HG02981 (cell line): ENCODE measurements around the gene TMEM37.

ENCODE experiments used
- ATAC-seq: cut with Tn5 transposase; IDR thresholded peaks from one replicate; pipeline ENCODE4 v1.9.1; 2021; ENCODE audit warnings: mild to moderate bottlenecking, moderate library complexity; ENCODE audit not compliant: unreplicated experiment

The TMEM37 gene

DNA sequence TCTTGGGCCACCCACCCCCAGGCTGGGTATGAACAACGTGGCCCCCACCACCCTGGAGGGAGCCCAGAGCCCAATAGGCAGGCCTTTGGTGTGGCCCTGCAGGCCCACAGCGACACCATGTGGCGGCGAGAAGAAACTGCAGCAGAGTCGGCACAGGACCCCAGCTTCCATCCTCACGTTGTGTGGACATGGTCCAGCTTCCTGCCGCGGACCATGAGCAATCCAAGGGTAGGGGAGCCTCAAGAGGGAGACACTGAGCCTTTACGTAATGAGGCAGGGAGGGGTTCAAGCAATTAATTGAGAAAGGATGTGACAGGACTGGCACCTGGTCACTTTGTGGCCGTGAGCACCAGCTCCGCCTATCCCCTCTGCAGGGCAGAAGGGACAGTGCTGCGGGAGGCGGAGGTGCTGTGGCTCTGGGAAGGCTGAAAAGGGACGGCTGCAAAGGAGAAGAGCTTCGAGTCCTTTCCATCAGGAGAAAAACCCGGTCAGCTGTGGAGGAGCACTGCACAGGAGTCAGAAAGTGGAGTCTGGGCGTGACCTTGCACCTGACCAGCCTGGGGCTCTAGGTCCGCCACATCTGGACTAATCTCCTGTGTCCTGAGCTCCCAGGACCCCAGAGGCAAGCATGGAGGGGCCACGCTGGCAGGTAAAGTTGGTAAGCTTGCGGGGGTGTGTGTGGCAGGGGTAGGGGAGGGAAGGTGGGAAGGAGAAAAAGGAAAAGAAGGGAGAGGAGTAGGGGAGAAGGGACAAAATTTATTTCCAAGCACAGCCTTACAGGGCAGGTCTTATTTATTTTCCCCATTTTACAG lies 44.9 kb downstream of the TMEM37 start:
- ATAC-seq, result peak; percentile 63

DNA sequence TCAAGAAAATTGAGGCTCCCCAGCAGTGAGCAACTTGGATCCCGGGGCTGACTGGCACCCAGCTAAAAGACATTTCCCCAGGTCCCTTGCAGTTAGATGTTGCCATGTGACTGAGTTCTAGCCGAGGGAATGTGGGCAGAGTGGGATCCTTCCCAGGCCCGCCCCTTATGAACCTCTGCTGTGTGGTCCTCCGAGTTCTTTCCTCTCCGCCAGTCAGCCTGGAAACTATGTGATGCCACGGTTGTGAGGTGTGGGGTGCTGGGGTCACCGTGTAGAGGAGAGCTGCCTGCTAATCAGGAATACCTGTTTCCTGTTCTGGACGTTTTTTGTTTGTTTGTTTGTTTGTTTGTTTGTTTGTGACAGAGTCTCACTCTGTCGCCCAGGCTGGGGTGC lies 45.5 kb downstream of the TMEM37 start:
- ATAC-seq, result no peak

DNA sequence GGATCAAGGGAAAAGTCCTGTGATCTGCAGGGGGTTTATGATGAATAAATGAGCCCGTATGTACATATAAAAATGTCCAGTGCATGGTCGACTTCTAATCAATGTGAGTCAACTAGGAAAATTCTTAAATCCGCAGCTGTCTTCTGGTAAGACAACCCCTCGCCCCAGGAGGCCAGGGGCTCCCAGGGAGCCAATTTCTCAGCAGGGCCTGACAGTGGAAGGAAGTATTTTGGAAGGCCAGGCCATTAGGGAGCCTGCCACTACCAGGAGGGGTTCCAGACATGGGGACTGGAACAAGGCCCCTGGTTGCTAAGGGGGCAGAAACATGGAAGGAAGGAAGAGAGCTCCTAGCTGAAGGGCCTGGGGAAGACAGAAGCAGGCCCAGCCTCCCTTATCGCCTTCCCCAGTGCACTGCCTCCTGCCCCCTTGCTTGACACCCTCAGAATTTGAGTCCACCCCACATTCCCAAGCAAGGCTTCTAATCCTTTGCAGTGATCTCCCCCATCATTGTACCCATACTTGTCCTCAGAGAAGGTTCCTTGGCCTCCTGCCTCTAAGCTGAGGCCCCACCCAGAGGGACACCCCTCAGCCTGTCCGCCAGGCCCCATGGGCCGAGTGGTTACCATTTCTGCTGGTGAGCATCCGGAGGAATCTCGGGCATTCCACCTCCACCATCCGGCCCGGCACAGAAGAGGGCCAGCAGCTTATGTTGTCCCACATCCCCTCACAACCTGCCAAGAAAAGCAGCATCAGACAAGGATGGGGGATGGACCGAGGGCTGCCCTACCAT lies 46.7 kb downstream of the TMEM37 start:
- ATAC-seq, result no peak

DNA sequence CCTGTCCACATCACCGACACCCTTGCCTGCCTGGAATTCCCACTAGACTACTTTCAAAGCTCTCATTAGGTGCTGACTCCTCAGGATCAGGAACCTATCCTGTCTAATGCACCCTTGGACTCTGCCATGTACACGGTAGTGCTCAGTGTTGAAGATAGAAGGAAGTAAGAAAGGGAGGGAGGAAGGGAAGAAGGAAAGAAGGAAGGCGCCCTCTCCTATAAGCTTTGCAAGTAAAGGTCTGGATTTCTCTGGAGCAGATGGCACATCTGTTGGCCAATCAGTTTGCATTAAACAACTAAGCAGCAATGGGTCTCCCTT lies 47.3 kb downstream of the TMEM37 start:
- no peak for ATAC-seq

DNA sequence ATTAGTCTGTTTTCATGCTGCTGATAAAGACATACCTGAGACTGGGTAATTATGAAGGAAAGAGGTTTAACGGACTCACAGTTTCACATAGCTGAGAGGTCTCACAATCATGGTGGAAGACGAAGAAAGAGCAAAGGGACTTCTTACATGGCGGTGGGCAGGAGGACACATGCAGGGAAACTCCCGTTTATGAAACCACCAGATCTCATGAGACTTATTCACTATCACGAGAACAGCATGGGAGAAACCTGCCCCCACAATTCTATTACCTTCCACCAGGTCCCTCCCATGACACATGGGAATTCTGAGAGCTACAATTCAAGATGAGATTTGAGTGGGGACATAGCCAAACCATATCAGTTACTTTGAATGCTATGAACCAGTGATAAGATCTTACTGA lies 48.5 kb downstream of the TMEM37 start:
- no peak for ATAC-seq

DNA sequence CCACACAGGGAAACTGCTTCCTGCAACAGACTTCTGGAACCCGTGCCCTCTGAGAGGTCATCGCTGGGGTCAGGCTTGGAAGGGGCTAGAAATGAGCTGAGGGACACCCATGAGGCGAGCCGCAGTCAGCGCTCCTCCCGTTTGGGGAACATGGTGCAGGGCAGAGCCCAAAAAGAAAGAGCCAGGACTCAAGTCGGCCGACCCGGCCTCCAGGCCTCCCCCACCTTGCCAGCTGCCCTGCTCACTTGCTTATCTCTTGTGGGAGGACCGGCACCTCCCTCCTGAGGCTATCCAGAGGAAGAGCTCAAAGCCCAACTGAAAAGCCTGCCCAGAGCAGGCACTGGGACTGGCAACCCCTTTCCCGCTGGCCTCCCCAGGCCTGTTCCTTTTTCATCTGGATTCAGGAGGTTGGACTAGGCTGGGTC lies 49.1 kb downstream of the TMEM37 start:
- no peak for ATAC-seq

DNA sequence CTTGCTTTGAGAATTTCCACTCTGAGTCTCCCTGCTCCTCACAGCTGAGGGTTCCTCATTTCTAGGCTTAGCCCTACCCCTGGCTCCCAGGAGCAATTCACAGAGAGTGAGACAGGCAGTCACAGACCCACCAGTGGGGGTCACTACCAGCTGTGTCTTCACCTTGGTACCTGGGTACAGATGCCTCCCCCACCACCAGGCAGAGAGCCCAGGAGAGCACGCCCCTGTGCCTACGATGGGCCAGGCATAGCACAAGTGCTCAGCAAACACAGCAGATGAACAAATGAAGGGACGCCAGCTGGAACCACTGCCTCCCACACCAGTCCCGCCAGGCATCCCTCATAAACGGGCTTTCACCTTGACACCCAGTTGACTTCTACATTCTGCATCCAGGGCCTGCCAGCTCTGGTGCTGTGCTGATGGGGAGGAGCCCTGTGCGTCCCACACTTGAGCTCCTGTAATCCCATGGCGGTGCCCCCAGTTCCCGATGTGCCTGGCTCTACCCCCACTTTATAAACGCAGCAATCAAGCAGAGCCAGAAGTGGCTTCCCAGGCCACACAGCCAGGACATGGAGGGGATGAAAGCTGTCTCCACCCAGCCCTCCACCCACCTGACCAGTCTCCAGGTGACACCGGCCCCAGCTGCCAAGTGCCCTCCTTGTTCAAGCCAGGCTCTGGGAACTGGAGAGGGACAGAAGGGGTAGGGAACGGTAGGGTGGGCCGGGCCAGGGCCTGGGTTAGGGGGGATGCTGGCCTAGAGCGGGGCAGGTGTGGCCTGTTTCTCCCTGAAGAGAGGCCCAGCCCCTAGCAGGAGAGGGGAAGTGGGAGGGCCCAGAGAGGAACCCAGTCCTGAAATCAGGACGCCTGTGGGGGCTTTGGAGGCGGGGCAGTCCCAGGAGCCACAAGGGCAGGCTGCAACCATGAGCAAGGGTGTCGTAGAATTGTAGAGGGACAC lies 50.1 kb downstream of the TMEM37 start:
- no peak for ATAC-seq

DNA sequence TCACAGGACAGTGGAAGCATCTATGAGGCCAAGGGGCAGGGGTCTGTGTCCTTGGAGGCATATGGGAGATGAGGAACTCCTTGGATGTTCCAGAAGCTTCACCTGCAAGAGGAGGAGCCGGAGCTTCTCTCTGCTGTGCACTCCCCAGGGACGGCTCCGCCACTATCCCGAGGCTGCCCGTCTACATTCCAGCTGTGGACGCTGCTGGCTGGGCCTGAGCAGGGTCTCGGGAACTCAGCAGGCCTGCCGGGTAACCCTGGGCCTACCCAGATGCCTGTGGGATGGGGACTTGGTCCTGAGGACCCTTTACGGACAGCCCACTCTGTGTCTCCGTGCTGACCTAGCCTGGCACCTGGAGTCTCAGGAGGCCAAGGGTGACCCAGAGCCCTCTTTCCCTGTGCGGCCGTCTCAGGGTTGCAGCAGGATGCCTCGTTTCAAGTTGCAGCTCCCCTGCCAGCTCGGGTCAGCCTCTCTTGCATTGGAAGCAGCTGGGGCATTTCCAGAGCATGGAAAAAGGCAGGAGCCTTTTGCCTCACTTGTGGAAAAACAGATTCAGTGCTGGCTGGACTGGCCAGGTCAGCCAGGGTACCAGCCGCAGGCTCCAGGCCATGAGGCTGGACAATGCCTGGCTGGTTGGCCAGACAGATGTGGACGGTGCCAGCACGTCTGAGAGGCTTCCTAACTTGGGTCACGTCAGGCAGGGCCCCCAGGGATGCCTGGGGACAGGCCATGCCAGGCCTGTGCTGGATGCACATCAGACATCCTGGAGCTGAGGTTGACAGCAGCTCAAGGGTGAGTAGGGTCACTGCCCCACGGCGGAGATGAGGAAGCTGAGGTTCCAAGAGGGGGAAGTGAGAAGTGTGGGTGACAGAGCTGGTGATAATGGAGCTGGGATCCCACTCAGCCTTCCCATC lies 51.1 kb downstream of the TMEM37 start:
- no peak for ATAC-seq

DNA sequence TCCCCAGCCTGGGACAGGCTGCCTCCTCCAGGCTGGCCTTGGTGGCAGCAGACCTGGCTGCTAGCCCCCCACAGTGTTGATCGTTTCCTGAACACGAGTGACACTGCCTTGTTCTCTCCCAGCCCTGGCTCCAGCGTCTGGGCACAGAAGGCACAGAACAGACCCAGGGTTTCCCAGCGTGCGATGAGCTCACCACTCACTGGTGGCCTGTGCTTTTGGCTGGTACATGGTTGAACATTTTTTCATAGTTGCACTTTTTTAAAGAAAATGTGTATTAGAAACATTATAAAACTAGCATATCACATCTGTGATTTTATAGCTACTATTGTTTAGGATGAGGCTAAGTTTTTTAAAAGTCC lies 51.7 kb downstream of the TMEM37 start:
- no peak for ATAC-seq

DNA sequence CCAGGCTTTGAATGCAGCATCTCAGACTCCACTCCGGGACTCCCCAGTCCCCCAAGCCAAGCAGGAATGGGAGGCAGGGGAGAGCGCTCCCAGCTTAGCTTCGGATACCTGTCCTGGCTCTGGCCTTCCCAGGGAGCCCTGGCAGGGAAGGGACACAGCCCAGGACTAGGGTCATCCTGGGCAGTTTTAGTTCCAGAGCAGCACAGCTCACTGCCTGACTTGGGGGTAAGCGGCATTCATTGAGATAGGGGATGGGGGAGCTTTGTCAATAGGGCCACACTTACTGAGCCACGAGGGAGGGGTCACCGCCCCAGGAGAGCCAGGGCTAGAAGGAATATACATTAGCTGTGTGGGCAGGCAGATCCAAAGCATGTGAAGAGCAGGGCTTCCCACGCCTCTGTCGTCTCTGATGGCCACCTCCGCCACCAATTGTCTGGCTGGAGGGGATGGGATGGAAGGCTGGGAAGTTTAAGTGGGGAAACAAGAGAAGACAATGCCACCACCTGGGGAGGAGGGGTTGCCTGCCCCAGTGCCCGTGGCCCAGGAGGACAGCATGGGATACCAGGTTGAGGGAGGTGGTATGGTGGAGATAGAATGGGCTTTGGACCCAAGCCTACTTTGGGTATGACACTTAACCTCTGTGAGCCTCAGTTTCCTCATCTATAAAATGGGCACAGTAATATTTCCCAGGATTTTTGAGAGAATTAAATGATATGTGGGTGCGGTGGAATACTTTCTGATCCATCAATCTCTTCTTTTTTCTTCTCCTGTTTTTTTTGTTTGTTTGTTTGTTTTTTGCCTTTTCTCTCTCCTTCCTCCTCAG lies 52.5 kb downstream of the TMEM37 start:
- no peak for ATAC-seq

DNA sequence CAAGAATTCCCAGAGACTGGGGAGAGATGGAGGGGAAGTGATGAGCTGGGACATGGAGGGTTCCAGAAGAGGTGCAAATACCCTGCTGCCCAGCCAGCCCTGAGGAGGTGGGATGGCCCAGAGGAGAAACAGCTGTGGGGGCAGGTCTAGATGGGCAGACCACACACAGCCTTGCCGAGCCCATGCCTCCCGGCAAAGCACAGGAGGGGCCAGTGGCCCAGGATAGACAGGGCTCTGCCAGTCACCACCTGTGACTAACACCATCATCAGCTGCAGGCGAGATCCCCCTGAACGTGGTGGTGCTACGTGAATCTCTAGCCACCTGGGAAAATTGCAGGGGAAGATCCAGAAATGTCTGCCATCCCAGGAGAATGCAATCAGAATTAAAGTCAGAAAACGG lies 53.2 kb downstream of the TMEM37 start:
- no peak for ATAC-seq

DNA sequence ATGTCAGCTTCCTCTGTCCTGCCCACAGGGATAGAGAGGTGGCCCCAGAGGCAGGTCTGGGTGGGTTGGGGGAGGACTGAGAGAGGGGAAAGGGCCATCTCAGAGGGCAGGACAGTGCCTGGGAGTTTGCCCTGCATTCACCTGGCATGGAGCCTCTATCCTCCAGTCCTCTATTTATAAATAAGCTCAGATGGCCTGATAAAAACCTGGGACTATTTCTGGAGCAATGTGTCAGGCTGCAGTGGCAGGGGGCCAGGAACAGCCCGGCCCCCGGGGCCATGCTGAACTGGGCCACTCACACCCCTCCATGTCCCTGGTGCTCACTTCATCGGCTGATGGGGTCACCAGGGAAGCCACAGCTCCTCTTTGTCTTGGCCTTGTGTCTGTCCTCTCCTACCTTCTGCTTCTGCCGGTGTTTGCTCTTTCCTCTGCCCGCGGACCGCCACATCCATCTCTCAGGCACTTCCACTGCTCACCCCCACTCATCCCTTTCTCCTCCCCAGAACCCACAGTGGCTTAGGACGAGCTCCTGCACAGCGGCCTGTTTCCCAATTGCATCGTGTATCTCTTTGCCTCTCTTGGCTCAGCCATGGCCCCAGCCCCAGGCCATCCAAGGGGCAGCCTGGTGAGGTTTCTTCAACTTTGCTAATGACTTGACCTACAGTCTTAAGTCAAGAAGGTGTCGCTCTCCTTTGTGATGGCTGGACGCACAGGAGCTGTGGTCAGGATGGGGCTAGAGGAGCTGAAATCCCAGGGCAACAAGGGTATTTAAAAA lies 53.9 kb downstream of the TMEM37 start:
- no peak for ATAC-seq

DNA sequence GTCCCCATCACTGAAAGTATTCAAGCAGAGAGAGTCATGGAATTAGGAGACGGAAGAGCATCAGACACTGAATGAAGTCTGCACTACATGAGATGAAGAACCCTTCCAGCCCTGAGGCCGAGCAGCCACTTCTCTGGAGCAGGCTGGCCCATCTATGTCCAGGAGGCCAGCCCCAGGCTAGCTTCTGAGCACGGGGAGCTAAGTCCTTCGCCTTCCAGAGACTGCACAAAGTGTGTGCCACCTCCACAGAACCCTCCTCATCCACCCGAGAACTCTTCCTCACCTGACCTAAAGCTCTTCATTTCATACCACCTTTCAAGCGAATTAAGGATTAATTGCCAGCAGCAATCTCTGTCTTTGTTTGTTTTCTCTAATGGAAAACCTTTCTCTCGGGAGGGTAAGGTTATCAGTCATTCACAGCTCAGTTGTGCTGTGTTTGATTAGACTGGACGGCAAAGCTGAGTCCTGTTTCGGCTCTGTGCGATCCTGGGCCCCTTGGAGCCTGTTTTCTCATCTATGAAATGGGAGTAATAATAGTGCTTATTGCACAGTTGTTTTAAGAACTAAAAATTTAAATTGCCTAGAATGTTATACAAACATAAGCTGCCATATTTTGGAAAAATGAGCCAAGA lies 54.7 kb downstream of the TMEM37 start:
- ATAC-seq, result no peak

DNA sequence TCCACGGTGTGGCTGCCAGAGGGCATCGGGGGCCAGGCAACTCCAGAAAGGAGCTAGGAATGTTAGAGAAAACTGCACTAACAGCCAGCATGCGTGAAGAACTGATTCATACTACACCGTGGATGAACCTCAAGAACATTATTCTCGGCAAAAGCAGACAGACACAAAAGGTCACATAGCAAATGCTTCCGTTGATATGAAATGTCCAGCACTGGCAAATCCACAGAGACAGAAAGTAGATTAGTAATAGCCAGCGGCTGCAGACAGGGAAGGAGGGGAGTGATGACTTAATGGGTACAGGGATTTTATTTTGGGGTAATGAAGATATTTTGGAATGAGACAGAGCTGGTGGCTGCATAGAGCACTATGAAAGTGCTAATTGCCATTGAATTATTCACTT lies 55.2 kb downstream of the TMEM37 start:
- ATAC-seq, result no peak

DNA sequence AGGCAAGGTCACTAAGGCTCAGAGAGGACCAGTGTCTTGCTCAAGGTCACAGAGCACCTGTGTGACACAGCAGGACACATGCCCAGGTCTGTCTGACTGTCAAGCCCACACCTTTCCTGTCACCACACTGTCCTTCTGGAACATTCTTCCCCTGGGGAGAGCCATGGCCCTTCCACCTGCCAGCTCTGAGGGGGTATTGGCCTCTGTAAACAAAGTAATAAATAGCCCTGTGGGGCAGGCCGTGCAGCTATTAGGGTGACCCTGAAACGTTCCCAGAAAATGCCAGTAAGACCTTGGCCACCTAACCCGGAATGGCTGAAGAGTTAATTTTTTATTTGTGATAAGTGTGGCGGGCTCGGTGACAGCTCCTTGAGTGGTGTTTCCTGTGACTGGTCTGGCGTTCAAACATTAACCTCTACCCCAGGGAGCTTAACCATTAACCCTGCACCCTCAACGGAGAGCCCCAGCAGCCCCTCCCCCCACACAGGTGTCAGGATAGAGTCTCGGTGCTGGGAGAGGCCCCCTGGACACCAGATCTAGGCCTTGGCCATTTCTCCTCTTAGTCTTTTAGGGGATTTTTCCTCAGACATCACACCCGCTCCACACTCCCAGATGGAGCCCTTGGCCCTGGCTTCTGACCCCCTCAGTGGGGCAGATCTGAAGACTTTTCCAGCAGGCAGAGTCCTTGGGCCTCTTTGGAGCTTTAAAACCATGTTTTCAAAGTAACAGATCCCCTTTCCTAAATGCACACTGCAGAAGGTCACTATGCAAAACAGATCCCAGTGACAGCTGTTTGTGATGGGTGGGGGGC lies 56.0 kb downstream of the TMEM37 start:
- ATAC-seq, result peak; percentile 94
